Measurements from ENCODE around the gene REV1.

- TF ChIP-seq SP1 (IDR thresholded peaks at IDR 0.05; ENCODE audit: low read depth) (no peak), CTCF (IDR thresholded peaks at IDR 0.05 in 2 of 3, conservative IDR thresholded peaks at IDR 0.05 in 1 of 3; ENCODE audit: borderline replicate concordance in 1 of 3, insufficient read depth in 1 of 3, low read depth in 2 of 3, low read length in 2 of 3) (no peak), ZNF274 (IDR thresholded peaks at IDR 0.05; ENCODE audit: low read depth, low read length) (no peak), POLR2A (IDR thresholded peaks at IDR 0.05; ENCODE audit: borderline replicate concordance, extremely low read depth, insufficient read depth, insufficient read length) (no peak), JUND (IDR thresholded peaks at IDR 0.05) (no peak), RAD21 (IDR thresholded peaks at IDR 0.05; ENCODE audit: low read depth) (no peak), ZFX (IDR thresholded peaks at IDR 0.05) (no peak), ELF1 (IDR thresholded peaks at IDR 0.05; ENCODE audit: borderline replicate concordance, low read depth) (no peak), EZH2 (IDR thresholded peaks at IDR 0.05) (no peak), EZH2phosphoT487 (IDR thresholded peaks at IDR 0.05; ENCODE audit: borderline replicate concordance) (no peak)
- TF ChIP-seq, protein P1, sequence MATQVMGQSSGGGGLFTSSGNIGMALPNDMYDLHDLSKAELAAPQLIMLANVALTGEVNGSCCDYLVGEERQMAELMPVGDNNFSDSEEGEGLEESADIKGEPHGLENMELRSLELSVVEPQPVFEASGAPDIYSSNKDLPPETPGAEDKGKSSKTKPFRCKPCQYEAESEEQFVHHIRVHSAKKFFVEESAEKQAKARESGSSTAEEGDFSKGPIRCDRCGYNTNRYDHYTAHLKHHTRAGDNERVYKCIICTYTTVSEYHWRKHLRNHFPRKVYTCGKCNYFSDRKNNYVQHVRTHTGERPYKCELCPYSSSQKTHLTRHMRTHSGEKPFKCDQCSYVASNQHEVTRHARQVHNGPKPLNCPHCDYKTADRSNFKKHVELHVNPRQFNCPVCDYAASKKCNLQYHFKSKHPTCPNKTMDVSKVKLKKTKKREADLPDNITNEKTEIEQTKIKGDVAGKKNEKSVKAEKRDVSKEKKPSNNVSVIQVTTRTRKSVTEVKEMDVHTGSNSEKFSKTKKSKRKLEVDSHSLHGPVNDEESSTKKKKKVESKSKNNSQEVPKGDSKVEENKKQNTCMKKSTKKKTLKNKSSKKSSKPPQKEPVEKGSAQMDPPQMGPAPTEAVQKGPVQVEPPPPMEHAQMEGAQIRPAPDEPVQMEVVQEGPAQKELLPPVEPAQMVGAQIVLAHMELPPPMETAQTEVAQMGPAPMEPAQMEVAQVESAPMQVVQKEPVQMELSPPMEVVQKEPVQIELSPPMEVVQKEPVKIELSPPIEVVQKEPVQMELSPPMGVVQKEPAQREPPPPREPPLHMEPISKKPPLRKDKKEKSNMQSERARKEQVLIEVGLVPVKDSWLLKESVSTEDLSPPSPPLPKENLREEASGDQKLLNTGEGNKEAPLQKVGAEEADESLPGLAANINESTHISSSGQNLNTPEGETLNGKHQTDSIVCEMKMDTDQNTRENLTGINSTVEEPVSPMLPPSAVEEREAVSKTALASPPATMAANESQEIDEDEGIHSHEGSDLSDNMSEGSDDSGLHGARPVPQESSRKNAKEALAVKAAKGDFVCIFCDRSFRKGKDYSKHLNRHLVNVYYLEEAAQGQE (IDR thresholded peaks at IDR 0.05; ENCODE audit: low read depth), result no peak
- TF ChIP-seq, protein P2, sequence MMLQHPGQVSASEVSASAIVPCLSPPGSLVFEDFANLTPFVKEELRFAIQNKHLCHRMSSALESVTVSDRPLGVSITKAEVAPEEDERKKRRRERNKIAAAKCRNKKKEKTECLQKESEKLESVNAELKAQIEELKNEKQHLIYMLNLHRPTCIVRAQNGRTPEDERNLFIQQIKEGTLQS (IDR thresholded peaks at IDR 0.05), result no peak
- TF ChIP-seq, protein P3, sequence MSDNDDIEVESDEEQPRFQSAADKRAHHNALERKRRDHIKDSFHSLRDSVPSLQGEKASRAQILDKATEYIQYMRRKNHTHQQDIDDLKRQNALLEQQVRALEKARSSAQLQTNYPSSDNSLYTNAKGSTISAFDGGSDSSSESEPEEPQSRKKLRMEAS (IDR thresholded peaks at IDR 0.05), result no peak
Observed at GRCh38 chr2:99469394-99469793, 20.4 kb downstream of the REV1 start.
